K562 (cell line): ENCODE data around the gene SERPINE1. TPM values are rescaled to one million over a fixed set of nuclear protein-coding genes. Genes with fewer than 3 reads are reported as not detected.
A peak's percentile ranks its signal among the peaks of the same experiment; 100 is the strongest.

ENCODE experiments used
- CGGBP1 ChIP-seq: fragments of 250-450 bp; sonication (Bioruptor Pico); IDR thresholded peaks from 2 replicates; pipeline ENCODE4 v1.9.0; 2021; ENCODE audit warnings: mild to moderate bottlenecking
- E2F5 ChIP-seq: sonication (generic); formaldehyde crosslinking; IDR thresholded peaks from 2 replicates; pipeline ENCODE4 v1.8.0; 2022; ENCODE audit warnings: mild to moderate bottlenecking, missing genetic modification reagents
- ELK1 ChIP-seq: sonication (generic); formaldehyde crosslinking; IDR thresholded peaks from 2 replicates; pipeline ENCODE4 v1.8.1; 2022; ENCODE audit warnings: missing genetic modification reagents
- GABPB2 ChIP-seq: fragments of 250-450 bp; sonication (Bioruptor Pico); conservative IDR thresholded peaks from 2 replicates; pipeline ENCODE4 v1.5.1; 2021; ENCODE audit warnings: mild to moderate bottlenecking
- GATAD2A ChIP-seq: fragments of 450-650 bp; IDR thresholded peaks from 2 replicates; pipeline ENCODE4 v1.6.1; 2017
- HLTF ChIP-seq: fragments of 450-650 bp; IDR thresholded peaks from 2 replicates; pipeline ENCODE4 v1.6.1; 2016
- HNRNPK ChIP-seq: fragments of 200-400 bp; formaldehyde crosslinking; IDR thresholded peaks from one replicate; pipeline ENCODE4 v1.6.1; 2018; ENCODE audit warnings: mild to moderate bottlenecking, low read depth, low read length; ENCODE audit not compliant: poor library complexity, severe bottlenecking
- NCOA4 ChIP-seq: fragments of 450-650 bp; IDR thresholded peaks from 2 replicates; pipeline ENCODE4 v1.6.1; 2018; ENCODE audit warnings: mild to moderate bottlenecking; ENCODE audit not compliant: partially characterized antibody
- POLR2G ChIP-seq: fragments of 200-400 bp; formaldehyde crosslinking; IDR thresholded peaks from 2 replicates; pipeline ENCODE4 v1.6.1; 2017; ENCODE audit warnings: low read depth, mild to moderate bottlenecking, antibody characterized with exemption, low read length, moderate library complexity
- PURB ChIP-seq: sonication (generic); formaldehyde crosslinking; IDR thresholded peaks from 2 replicates; pipeline ENCODE4 v1.9.0; 2021; ENCODE audit warnings: low read depth, mild to moderate bottlenecking, missing genetic modification reagents
- PYGO2 ChIP-seq: fragments of 450-650 bp; IDR thresholded peaks from 2 replicates; pipeline ENCODE4 v1.6.1; 2016; ENCODE audit warnings: mild to moderate bottlenecking, missing genetic modification characterization, moderate library complexity, missing compliant biosample characterization
- SMAD2 ChIP-seq: fragments of 150-350 bp; IDR thresholded peaks from 2 replicates; pipeline ENCODE4 v1.6.1; 2014; ENCODE audit warnings: low read depth, mild to moderate bottlenecking, low read length
- SRF ChIP-seq, 2 experiments: fragments of 250-450, 450-650 bp in 1 of 2; sonication (Bioruptor Pico) in 1 of 2; sonication (generic) in 1 of 2; formaldehyde crosslinking; IDR thresholded peaks; 2 replicates each; pipeline versions ENCODE4 v1.5.0 to v1.5.1; 2020 to 2022; ENCODE audit warnings: mild to moderate bottlenecking in 1 of 2, missing genetic modification reagents in 1 of 2
- STAT5A ChIP-seq: IDR thresholded peaks from 2 replicates; pipeline ENCODE4 v1.6.1; 2012; ENCODE audit warnings: low read length, inconsistent platforms, borderline replicate concordance
- THRAP3 ChIP-seq: fragments of 450-650 bp; IDR thresholded peaks from 2 replicates; pipeline ENCODE4 v1.6.1; 2016; ENCODE audit warnings: mild to moderate bottlenecking, inconsistent platforms, borderline replicate concordance
- TRIM25 ChIP-seq: fragments of 450-650 bp; IDR thresholded peaks from 2 replicates; pipeline ENCODE4 v1.7.0; 2016; ENCODE audit warnings: borderline replicate concordance
- WHSC1 ChIP-seq: IDR thresholded peaks from one replicate; pipeline ENCODE4 v1.6.1; 2012; ENCODE audit warnings: low read length, control low read depth, inconsistent platforms
- YBX1 ChIP-seq: fragments of 450-650 bp; IDR thresholded peaks from 2 replicates; pipeline ENCODE4 v1.7.1; 2016; ENCODE audit warnings: mild to moderate bottlenecking
- ZBTB43 ChIP-seq: sonication (generic); formaldehyde crosslinking; IDR thresholded peaks from 2 replicates; pipeline ENCODE4 v1.8.0; 2023; ENCODE audit warnings: mild to moderate bottlenecking, missing genetic modification reagents
- ZBTB8A ChIP-seq: fragments of 450-650 bp; IDR thresholded peaks from 2 replicates; pipeline ENCODE4 v1.6.1; 2018; ENCODE audit warnings: mild to moderate bottlenecking, moderate library complexity; ENCODE audit not compliant: partially characterized antibody
- ZNF41 ChIP-seq: fragments of 250-450 bp; sonication (Bioruptor Pico); conservative IDR thresholded peaks from 2 replicates; pipeline ENCODE4 v1.4.0; 2020; ENCODE audit warnings: mild to moderate bottlenecking
- ZNF717 ChIP-seq: fragments of 250-450 bp; sonication (Bioruptor Pico); IDR thresholded peaks from 2 replicates; pipeline ENCODE4 v1.5.0; 2021
- polyA plus RNA-seq, 8 experiments: library from polyadenylated mRNA; depleted of rRNA in 4 of 8; stranded (reverse) in 5 of 8; unstranded in 3 of 8; fragments of >200 nt; fragmentation: Nextera tagmentation in 2 of 8; fragmentation: Illumina TruSeq in 1 of 8; extraction: Ambion mirVana in 2 of 8; extraction: Trizol in 1 of 8; gene quantifications; 2 replicates each; pipeline versions ENCODE4 v1.2.1 to v1.2.3, GENCODE V29; 2011 to 2014; ENCODE audit warnings: inconsistent platforms in 1 of 8, missing spikeins in 1 of 8
- total RNA-seq, 7 experiments: library from RNA; depleted of rRNA in 6 of 7; stranded (reverse); fragments of >200 nt in 6 of 7; fragmentation: Illumina TruSeq in 2 of 7; extraction: Trizol in 2 of 7; gene quantifications; 2 replicates each; pipeline versions ENCODE4 v1.2.1 to v1.2.3, GENCODE V29; 2011 to 2021; ENCODE audit warnings: low replicate concordance in 1 of 7

Gene SERPINE1
- total and polyA plus RNA-seq, 9 of the 15 experiments (the other 6 are each of a cell fraction or from before 2014, with no cell fraction given), result 0.22 to 4.8 (median 0.91) TPM

- TF ChIP-seq HNRNPK (no peak), TRIM25 (no peak), HLTF (peak; percentile 66; the same call in 1 of the 2 replicates), STAT5A (no peak), SRF (CRISPR knock-in tag; IDR thresholded peaks at IDR 0.05) (no peak), ZNF717 (CRISPR knock-in tag) (no peak), WHSC1 (no peak), CGGBP1 (CRISPR knock-in tag) (no peak), ZNF41 (CRISPR knock-in tag) (no peak), ZBTB8A (no peak), THRAP3 (no peak), YBX1 (no peak), PYGO2 (tag) (no peak), ELK1 (CRISPR knock-in tag) (no peak), GATAD2A (no peak), NCOA4 (no peak), POLR2G (no peak), GABPB2 (no peak), E2F5 (CRISPR knock-in tag) (no peak), ZBTB43 (CRISPR knock-in tag) (no peak), SMAD2 (no peak), PURB (CRISPR knock-in tag) (no peak)
These were observed 43.1 kb downstream of the SERPINE1 start (continued) for GRCh38 chr7:101169838-101170551.
